K562 (cell line): ENCODE results near the gene ZNF169. TPM values are rescaled to one million over a fixed set of nuclear protein-coding genes. Genes with fewer than 3 reads are reported as not detected.

Experiments used
- HNRNPK ChIP-seq: fragments of 200-400 bp; formaldehyde crosslinking; IDR thresholded peaks from one replicate; pipeline ENCODE4 v1.6.1; 2018; ENCODE audit warnings: mild to moderate bottlenecking, low read depth, low read length; ENCODE audit not compliant: poor library complexity, severe bottlenecking
- KAT8 ChIP-seq: fragments of 450-650 bp; IDR thresholded peaks from 2 replicates; pipeline ENCODE4 v1.6.1; 2016; ENCODE audit warnings: low read depth, mild to moderate bottlenecking
- MBD2 ChIP-seq: sonication (generic); IDR thresholded peaks from 2 replicates; pipeline ENCODE4 v1.6.1; 2016; ENCODE audit warnings: low read depth, borderline replicate concordance
- MXI1 ChIP-seq: IDR thresholded peaks from 2 replicates; pipeline ENCODE4 v1.6.1; 2011; ENCODE audit warnings: low read depth, mild to moderate bottlenecking, improper control_type of control experiment, low read length
- NR3C1 ChIP-seq: sonication (generic); formaldehyde crosslinking; IDR thresholded peaks from 2 replicates; pipeline ENCODE4 v1.8.1; 2022; ENCODE audit warnings: missing genetic modification reagents
- RBM17 ChIP-seq: fragments of 200-400 bp; formaldehyde crosslinking; IDR thresholded peaks from 2 replicates; pipeline ENCODE4 v1.6.1; 2017; ENCODE audit warnings: low read depth, mild to moderate bottlenecking, low read length, borderline replicate concordance
- SRSF7 ChIP-seq: fragments of 200-400 bp; formaldehyde crosslinking; optimal IDR thresholded peaks from 2 replicates; pipeline ENCODE3; 2017; ENCODE audit warnings: mild to moderate bottlenecking, low read depth, low read length
- TARDBP ChIP-seq: fragments of 450-650 bp; IDR thresholded peaks from 2 replicates; pipeline ENCODE4 v1.6.1; 2016
- THRA ChIP-seq: fragments of 450-650 bp; IDR thresholded peaks from 2 replicates; pipeline ENCODE4 v1.6.1; 2017; ENCODE audit warnings: mild to moderate bottlenecking, moderate library complexity
- ZNF512 ChIP-seq: IDR thresholded peaks from 2 replicates; pipeline ENCODE4 v1.6.1; 2016; ENCODE audit warnings: missing genetic modification characterization, missing compliant biosample characterization
- ZNF740 ChIP-seq, 3 experiments: fragments of 200-800 bp in 1 of 3; sonication (Bioruptor generic) in 1 of 3; sonication (generic) in 1 of 3; formaldehyde crosslinking in 1 of 3; IDR thresholded peaks; 2 replicates each; pipeline versions ENCODE4 v1.6.1 to v1.8.0; 2016 to 2022; ENCODE audit warnings: mild to moderate bottlenecking in 2 of 3, missing compliant biosample characterization in 2 of 3, missing genetic modification characterization in 2 of 3, missing genetic modification reagents in 1 of 3
- polyA plus RNA-seq, 8 experiments: library from polyadenylated mRNA; depleted of rRNA in 4 of 8; stranded (reverse) in 5 of 8; unstranded in 3 of 8; fragments of >200 nt; fragmentation: Nextera tagmentation in 2 of 8; fragmentation: Illumina TruSeq in 1 of 8; extraction: Ambion mirVana in 2 of 8; extraction: Trizol in 1 of 8; gene quantifications; 2 replicates each; pipeline versions ENCODE4 v1.2.1 to v1.2.3, GENCODE V29; 2011 to 2014; ENCODE audit warnings: inconsistent platforms in 1 of 8, missing spikeins in 1 of 8
- total RNA-seq, 7 experiments: library from RNA; depleted of rRNA in 6 of 7; stranded (reverse); fragments of >200 nt in 6 of 7; fragmentation: Illumina TruSeq in 2 of 7; extraction: Trizol in 2 of 7; gene quantifications; 2 replicates each; pipeline versions ENCODE4 v1.2.1 to v1.2.3, GENCODE V29; 2011 to 2021; ENCODE audit warnings: low replicate concordance in 1 of 7
- TF ChIP-seq, protein P1 (sequence below): fragments of 200-400 bp; formaldehyde crosslinking; IDR thresholded peaks from 2 replicates; pipeline ENCODE4 v1.6.1; 2017; ENCODE audit warnings: mild to moderate bottlenecking, low read depth, low read length, moderate library complexity
- TF ChIP-seq, protein P2 (sequence below): sonication (generic); formaldehyde crosslinking; IDR thresholded peaks from 2 replicates; pipeline ENCODE4 v1.8.1; 2023; ENCODE audit warnings: mild to moderate bottlenecking, missing genetic modification reagents
- TF ChIP-seq, protein P3 (sequence below): sonication (generic); formaldehyde crosslinking; IDR thresholded peaks from 2 replicates; pipeline ENCODE4 v1.8.0; 2022; ENCODE audit warnings: missing genetic modification reagents, mild to moderate bottlenecking, borderline replicate concordance
- TF ChIP-seq, protein P4 (sequence below): fragments of 450-650 bp; IDR thresholded peaks from 2 replicates; pipeline ENCODE4 v1.6.1; 2017; ENCODE audit warnings: antibody characterized with exemption

The ZNF169 gene
- total and polyA plus RNA-seq, 9 of the 15 experiments (the other 6 are each of a cell fraction or from before 2014, with no cell fraction given) = 2.0 to 16.2 (median 5.6) TPM

DNA sequence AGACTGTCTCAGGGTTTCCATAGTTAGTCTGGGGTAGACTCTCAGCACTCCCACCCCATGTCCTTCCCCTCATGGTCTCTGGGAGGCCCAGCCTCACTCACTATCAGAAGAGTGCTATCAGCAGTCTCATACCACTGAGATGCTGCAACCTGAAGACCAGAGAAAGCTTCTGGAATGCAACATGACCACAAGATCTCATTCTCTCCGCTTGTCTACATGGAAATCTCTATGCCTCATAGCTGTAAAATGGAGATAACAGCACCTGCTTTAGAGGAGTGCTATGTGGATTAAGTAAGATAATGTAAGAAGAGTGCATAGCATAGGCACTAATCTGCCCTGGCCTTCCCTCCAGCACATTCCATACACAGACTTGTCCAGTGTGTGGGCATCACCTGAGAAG is 47.0 kb upstream of the ZNF169 start (continued):
- TF ChIP-seq, protein P1, sequence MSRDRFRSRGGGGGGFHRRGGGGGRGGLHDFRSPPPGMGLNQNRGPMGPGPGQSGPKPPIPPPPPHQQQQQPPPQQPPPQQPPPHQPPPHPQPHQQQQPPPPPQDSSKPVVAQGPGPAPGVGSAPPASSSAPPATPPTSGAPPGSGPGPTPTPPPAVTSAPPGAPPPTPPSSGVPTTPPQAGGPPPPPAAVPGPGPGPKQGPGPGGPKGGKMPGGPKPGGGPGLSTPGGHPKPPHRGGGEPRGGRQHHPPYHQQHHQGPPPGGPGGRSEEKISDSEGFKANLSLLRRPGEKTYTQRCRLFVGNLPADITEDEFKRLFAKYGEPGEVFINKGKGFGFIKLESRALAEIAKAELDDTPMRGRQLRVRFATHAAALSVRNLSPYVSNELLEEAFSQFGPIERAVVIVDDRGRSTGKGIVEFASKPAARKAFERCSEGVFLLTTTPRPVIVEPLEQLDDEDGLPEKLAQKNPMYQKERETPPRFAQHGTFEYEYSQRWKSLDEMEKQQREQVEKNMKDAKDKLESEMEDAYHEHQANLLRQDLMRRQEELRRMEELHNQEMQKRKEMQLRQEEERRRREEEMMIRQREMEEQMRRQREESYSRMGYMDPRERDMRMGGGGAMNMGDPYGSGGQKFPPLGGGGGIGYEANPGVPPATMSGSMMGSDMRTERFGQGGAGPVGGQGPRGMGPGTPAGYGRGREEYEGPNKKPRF = no peak
- TF ChIP-seq, protein P2, sequence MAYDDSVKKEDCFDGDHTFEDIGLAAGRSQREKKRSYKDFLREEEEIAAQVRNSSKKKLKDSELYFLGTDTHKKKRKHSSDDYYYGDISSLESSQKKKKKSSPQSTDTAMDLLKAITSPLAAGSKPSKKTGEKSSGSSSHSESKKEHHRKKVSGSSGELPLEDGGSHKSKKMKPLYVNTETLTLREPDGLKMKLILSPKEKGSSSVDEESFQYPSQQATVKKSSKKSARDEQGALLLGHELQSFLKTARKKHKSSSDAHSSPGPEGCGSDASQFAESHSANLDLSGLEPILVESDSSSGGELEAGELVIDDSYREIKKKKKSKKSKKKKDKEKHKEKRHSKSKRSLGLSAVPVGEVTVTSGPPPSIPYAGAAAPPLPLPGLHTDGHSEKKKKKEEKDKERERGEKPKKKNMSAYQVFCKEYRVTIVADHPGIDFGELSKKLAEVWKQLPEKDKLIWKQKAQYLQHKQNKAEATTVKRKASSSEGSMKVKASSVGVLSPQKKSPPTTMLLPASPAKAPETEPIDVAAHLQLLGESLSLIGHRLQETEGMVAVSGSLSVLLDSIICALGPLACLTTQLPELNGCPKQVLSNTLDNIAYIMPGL (CRISPR knock-in tag) = no peak
- TF ChIP-seq KAT8 = no peak
- TF ChIP-seq, protein P3, sequence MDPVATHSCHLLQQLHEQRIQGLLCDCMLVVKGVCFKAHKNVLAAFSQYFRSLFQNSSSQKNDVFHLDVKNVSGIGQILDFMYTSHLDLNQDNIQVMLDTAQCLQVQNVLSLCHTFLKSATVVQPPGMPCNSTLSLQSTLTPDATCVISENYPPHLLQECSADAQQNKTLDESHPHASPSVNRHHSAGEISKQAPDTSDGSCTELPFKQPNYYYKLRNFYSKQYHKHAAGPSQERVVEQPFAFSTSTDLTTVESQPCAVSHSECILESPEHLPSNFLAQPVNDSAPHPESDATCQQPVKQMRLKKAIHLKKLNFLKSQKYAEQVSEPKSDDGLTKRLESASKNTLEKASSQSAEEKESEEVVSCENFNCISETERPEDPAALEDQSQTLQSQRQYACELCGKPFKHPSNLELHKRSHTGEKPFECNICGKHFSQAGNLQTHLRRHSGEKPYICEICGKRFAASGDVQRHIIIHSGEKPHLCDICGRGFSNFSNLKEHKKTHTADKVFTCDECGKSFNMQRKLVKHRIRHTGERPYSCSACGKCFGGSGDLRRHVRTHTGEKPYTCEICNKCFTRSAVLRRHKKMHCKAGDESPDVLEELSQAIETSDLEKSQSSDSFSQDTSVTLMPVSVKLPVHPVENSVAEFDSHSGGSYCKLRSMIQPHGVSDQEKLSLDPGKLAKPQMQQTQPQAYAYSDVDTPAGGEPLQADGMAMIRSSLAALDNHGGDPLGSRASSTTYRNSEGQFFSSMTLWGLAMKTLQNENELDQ (CRISPR knock-in tag) = no peak
- no peak for TF ChIP-seq RBM17
- TF ChIP-seq HNRNPK = no peak
- TF ChIP-seq ZNF512 (tag) = no peak
- TF ChIP-seq, protein P4, sequence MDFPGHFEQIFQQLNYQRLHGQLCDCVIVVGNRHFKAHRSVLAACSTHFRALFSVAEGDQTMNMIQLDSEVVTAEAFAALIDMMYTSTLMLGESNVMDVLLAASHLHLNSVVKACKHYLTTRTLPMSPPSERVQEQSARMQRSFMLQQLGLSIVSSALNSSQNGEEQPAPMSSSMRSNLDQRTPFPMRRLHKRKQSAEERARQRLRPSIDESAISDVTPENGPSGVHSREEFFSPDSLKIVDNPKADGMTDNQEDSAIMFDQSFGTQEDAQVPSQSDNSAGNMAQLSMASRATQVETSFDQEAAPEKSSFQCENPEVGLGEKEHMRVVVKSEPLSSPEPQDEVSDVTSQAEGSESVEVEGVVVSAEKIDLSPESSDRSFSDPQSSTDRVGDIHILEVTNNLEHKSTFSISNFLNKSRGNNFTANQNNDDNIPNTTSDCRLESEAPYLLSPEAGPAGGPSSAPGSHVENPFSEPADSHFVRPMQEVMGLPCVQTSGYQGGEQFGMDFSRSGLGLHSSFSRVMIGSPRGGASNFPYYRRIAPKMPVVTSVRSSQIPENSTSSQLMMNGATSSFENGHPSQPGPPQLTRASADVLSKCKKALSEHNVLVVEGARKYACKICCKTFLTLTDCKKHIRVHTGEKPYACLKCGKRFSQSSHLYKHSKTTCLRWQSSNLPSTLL = no peak
- no peak for TF ChIP-seq THRA
- TF ChIP-seq NR3C1 (CRISPR knock-in tag) = no peak
- TF ChIP-seq MBD2 = no peak
- TF ChIP-seq ZNF740 (CRISPR knock-in tag; IDR thresholded peaks at IDR 0.05) = no peak
- TF ChIP-seq ZNF740 (tag; IDR thresholded peaks at IDR 0.05) = no peak
- no peak for TF ChIP-seq SRSF7
- no peak for TF ChIP-seq MXI1
- TF ChIP-seq TARDBP = no peak
